ENCODE measurements around the gene TSSK1B. TPM values are rescaled to one million over a fixed set of nuclear protein-coding genes. Genes with fewer than 3 reads are reported as not detected.

TSSK1B gene
- total and polyA plus RNA-seq, 2 experiments from 2014 or later = 0.52 TPM; not detected in 1

- no peak overlapping the region for H3K4me3 Mint-ChIP-seq
- peaks cover 4% of the 10 kb centered on the region; the same call in 1 of the 3 replicates for H3K36me3 Mint-ChIP-seq (ENCODE audit: low read depth)
- no peak for TF ChIP-seq POLR2AphosphoS5 (IDR thresholded peaks at IDR 0.05; ENCODE audit: low read depth)
- no peak for TF ChIP-seq CREB1 (CRISPR knock-in tag; IDR thresholded peaks at IDR 0.05; ENCODE audit: low read depth)
- no peak overlapping the region for H3K4me3 ChIP-seq
- no peaks in the 10 kb centered on the region; the same call in 1 of the 2 replicates for H4K20me1 ChIP-seq (replicated peaks; ENCODE audit: insufficient read depth)
- H3K27me3 ChIP-seq (ENCODE audit: insufficient read depth) = no peaks in the 10 kb centered on the region
- H3K4me1 Mint-ChIP-seq = no peaks in the 10 kb centered on the region
- H3K36me3 ChIP-seq (ENCODE audit: insufficient read depth) = no peaks in the 10 kb centered on the region
- no peaks in the 10 kb centered on the region for H3K79me2 ChIP-seq (replicated peaks; ENCODE audit: insufficient read depth)
- no peaks in the 10 kb centered on the region for H3F3A ChIP-seq (replicated peaks; ENCODE audit: low read depth)
- H3K27me3 Mint-ChIP-seq (ENCODE audit: insufficient read depth, low read depth, poor library complexity) = peaks cover 2% of the 10 kb centered on the region
- no peak overlapping the region for H2AFZ ChIP-seq
- no peak overlapping the region for H3K4me2 ChIP-seq
- no peaks in the 10 kb centered on the region for H3K9me2 ChIP-seq (ENCODE audit: insufficient read depth)
- DNase-seq (ENCODE audit: low spot score) = no peak
- ATAC-seq = no peak
- peaks cover 17% of the 10 kb centered on the region; the same call in 1 of the 3 replicates for H3K9me3 Mint-ChIP-seq
- no peaks in the 10 kb centered on the region for H3K4me1 ChIP-seq (ENCODE audit: insufficient read depth)
- H3K27ac Mint-ChIP-seq = no peak overlapping the region
- no peak overlapping the region for H3K27ac ChIP-seq (ENCODE audit: low read depth)
These were observed 11.7 kb upstream of the TSSK1B start for GRCh38 chr5:113446358-113446927.

- Histone ChIP-seq H3K9me2 (ENCODE audit: insufficient read depth) (no peaks in the 10 kb centered on the region), H4K20me1 (replicated peaks; ENCODE audit: insufficient read depth) (no peaks in the 10 kb centered on the region), H3K79me2 (replicated peaks; ENCODE audit: insufficient read depth) (no peaks in the 10 kb centered on the region), H3K36me3 (ENCODE audit: insufficient read depth) (no peaks in the 10 kb centered on the region), H2AFZ (no peak overlapping the region), H3K4me1 (ENCODE audit: insufficient read depth) (no peaks in the 10 kb centered on the region), H3F3A (replicated peaks; ENCODE audit: low read depth) (no peaks in the 10 kb centered on the region), H3K4me3 (no peak overlapping the region), H3K27ac (ENCODE audit: low read depth) (no peak overlapping the region), H3K4me2 (no peak overlapping the region), H3K27me3 (ENCODE audit: insufficient read depth) (no peaks in the 10 kb centered on the region)
- no peaks in the 10 kb centered on the region for H3K9me3 Mint-ChIP-seq
- H3K4me3 Mint-ChIP-seq = no peak overlapping the region
- H3K4me1 Mint-ChIP-seq = no peaks in the 10 kb centered on the region
- ATAC-seq (no peak), DNase-seq (ENCODE audit: low spot score) (no peak)
- H3K36me3 Mint-ChIP-seq (ENCODE audit: low read depth) = peaks cover 3% of the 10 kb centered on the region; the same call in 2 of the 3 replicates
- no peak overlapping the region for H3K27ac Mint-ChIP-seq
- peaks cover 7% of the 10 kb centered on the region for H3K27me3 Mint-ChIP-seq (ENCODE audit: insufficient read depth, low read depth, poor library complexity)
- TF ChIP-seq ZNF331 (CRISPR knock-in tag; IDR thresholded peaks at IDR 0.05; ENCODE audit: low read depth) (no peak), STAT1 (IDR thresholded peaks at IDR 0.05; ENCODE audit: unreplicated experiment) (no peak), EZH2 (IDR thresholded peaks at IDR 0.05; ENCODE audit: low read depth, unreplicated experiment) (no peak), CREB1 (CRISPR knock-in tag; IDR thresholded peaks at IDR 0.05; ENCODE audit: low read depth) (no peak), POLR2AphosphoS5 (IDR thresholded peaks at IDR 0.05; ENCODE audit: low read depth) (no peak), NANOG (IDR thresholded peaks at IDR 0.05; ENCODE audit: borderline replicate concordance) (no peak)
- TF ChIP-seq, protein P1, sequence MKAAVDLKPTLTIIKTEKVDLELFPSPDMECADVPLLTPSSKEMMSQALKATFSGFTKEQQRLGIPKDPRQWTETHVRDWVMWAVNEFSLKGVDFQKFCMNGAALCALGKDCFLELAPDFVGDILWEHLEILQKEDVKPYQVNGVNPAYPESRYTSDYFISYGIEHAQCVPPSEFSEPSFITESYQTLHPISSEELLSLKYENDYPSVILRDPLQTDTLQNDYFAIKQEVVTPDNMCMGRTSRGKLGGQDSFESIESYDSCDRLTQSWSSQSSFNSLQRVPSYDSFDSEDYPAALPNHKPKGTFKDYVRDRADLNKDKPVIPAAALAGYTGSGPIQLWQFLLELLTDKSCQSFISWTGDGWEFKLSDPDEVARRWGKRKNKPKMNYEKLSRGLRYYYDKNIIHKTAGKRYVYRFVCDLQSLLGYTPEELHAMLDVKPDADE (IDR thresholded peaks at IDR 0.05) = no peak
- TF ChIP-seq, protein P2, sequence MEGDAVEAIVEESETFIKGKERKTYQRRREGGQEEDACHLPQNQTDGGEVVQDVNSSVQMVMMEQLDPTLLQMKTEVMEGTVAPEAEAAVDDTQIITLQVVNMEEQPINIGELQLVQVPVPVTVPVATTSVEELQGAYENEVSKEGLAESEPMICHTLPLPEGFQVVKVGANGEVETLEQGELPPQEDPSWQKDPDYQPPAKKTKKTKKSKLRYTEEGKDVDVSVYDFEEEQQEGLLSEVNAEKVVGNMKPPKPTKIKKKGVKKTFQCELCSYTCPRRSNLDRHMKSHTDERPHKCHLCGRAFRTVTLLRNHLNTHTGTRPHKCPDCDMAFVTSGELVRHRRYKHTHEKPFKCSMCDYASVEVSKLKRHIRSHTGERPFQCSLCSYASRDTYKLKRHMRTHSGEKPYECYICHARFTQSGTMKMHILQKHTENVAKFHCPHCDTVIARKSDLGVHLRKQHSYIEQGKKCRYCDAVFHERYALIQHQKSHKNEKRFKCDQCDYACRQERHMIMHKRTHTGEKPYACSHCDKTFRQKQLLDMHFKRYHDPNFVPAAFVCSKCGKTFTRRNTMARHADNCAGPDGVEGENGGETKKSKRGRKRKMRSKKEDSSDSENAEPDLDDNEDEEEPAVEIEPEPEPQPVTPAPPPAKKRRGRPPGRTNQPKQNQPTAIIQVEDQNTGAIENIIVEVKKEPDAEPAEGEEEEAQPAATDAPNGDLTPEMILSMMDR (conservative IDR thresholded peaks at IDR 0.05; ENCODE audit: low read depth in 2 of 2) = no peak
- TF ChIP-seq, protein P3, sequence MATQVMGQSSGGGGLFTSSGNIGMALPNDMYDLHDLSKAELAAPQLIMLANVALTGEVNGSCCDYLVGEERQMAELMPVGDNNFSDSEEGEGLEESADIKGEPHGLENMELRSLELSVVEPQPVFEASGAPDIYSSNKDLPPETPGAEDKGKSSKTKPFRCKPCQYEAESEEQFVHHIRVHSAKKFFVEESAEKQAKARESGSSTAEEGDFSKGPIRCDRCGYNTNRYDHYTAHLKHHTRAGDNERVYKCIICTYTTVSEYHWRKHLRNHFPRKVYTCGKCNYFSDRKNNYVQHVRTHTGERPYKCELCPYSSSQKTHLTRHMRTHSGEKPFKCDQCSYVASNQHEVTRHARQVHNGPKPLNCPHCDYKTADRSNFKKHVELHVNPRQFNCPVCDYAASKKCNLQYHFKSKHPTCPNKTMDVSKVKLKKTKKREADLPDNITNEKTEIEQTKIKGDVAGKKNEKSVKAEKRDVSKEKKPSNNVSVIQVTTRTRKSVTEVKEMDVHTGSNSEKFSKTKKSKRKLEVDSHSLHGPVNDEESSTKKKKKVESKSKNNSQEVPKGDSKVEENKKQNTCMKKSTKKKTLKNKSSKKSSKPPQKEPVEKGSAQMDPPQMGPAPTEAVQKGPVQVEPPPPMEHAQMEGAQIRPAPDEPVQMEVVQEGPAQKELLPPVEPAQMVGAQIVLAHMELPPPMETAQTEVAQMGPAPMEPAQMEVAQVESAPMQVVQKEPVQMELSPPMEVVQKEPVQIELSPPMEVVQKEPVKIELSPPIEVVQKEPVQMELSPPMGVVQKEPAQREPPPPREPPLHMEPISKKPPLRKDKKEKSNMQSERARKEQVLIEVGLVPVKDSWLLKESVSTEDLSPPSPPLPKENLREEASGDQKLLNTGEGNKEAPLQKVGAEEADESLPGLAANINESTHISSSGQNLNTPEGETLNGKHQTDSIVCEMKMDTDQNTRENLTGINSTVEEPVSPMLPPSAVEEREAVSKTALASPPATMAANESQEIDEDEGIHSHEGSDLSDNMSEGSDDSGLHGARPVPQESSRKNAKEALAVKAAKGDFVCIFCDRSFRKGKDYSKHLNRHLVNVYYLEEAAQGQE (IDR thresholded peaks at IDR 0.05; ENCODE audit: unreplicated experiment) = no peak
These were observed 2.3 kb upstream of the TSSK1B start for GRCh38 chr5:113437111-113437510.

Measured in GM23338 (cell line).